ENCODE measurements around the gene IQGAP2.
"Not testable (repeated sequence)": the region's sequence is repeated elsewhere in the genome, so short reads cannot be mapped to it uniquely, and the experiment has no call there.

The IQGAP2 gene

DNA sequence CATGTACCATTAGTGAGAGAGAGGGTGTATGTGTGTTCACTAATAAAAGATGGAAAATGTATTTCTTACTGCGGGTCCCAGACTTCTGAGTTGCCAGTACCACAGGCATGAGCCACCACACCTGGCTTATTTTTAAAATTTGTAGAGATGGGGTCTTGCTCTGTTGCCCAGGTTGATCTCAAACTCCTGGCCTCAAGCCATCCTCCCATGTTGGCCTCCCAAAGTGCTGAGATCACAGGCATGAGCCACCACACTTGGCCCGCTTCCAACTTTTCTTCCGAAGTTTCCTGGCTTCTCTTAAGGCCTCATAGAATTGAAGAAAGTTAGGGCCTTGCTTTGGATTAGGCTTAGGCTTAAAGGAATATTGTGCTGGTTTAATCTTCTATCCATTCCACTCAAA is 260.5 kb downstream of the IQGAP2 start:
- no peak for DNase-seq (ENCODE audit: low read depth)

GRCh38 chr5:76664079-76664478 is 261.0 kb downstream of the IQGAP2 start:
- no peak for DNase-seq (ENCODE audit: low read depth)

DNA sequence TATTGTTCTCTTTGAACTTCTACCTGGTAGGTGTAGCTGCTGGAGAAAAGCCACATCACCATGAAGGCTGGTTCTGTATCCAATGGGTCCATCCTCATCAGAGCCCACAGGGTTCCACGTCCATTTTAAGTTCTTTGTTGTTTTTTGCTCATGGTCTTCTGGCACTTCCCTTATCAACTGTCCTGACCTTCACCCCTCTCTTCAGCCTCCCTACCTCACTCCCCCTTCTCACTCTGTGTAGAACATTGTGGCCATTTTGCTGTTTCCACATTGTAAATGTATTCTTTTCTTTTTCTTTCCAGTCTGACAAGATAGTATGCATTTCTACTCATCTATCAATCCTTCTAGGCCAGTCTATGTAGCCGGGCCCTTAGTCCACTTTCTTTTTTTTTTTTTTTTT is 264.4 kb downstream of the IQGAP2 start:
- no peak for DNase-seq (ENCODE audit: low read depth)

DNA sequence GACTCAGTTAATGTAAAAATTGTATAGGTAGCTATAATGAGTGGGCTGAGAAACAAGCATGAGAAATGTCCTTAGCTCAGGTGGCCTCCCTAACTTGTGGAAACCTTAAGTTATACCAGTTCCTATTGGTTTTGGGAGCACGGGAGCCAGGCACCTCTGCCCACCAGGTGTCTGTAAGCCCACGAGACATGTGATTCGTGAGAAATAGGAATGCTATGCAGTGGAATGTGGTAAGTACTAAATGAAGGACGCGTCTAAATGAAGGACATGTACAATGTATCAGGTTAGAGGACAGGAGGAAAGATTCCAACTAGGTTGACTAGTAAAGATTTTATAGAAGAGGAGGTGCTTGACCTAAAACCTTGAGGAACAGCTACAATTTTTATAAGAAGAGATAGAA is 266.2 kb downstream of the IQGAP2 start:
- no peak for DNase-seq (ENCODE audit: low read depth)

DNA sequence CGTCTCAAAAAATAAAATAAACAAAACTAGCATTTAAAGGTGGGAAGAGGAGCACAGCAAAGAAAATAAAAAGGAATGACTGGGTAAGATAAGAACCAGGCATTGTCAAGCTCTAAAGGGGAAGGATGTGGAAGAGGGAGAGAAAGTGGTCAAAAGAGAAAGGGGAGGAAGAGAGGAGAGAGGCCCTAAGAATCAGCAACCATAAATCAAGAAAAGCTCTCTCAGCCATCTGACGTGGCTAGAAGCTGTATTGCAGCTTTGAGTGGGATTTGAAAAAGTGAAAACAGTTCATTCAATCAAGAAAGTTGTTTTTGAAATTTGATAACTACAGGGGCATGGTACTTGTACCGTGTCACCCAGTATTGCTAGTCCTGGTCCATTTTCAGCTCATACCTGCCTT is 267.4 kb downstream of the IQGAP2 start:
- DNase-seq (ENCODE audit: low read depth) = no peak

GRCh38 chr5:76672242-76672641 is 269.2 kb downstream of the IQGAP2 start:
- no peak for DNase-seq (ENCODE audit: low read depth)

- no peak for DNase-seq (ENCODE audit: low read depth)
Observed at GRCh38 chr5:76673125-76673524, 270.0 kb downstream of the IQGAP2 start.

GRCh38 chr5:76674330-76675066 is 271.4 kb downstream of the IQGAP2 start:
- DNase-seq (ENCODE audit: low read depth) = no peak

DNA sequence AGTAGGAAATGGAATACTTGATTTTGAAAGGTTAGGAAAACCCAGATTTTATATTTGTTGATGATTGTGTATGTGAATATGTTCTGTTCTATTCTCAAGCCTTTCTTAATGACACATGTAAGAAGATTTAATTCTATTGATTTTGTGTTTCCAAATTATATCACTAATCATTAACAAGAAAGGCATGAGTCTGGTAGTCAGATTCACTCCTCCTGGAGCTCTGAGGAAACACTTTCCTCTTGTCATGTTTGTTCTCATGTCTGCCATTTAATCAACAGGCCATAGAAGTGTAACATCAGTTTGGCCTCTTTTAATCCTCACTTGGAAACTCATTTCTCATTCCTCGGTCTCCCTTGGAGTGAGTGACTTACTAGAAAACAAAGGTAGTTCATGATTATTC is 272.3 kb downstream of the IQGAP2 start:
- no peak for DNase-seq (ENCODE audit: low read depth)

DNA sequence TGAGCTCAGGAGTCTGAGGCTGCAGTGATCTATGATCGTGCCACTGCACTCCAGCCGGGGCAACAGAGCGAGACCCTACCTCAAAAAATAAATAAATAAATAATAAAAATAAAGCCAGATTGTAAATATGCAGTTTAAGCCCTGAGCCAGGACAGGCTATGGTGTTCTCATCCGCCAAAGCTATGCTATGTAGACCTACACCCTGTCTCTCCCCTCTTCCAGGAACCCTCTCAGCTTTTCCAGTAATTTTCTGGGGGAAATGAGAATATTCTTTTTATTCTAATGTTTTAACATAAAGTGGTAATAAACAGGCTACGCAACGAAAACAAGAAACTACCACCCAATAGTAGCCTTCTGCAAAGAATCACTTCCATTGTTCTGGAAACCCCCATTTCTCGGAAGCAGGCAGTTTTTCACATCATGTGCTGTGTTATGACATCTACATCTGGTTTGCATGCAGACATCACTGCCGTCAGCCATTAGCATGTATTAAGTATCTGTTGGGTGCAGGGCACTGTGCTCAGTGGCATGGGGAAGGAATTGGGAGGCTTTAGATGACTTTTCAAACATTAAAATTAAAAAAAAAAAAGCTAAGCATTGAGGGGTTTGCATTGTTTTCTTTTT is 274.9 kb downstream of the IQGAP2 start:
- DNase-seq (ENCODE audit: low read depth) = no peak

DNA sequence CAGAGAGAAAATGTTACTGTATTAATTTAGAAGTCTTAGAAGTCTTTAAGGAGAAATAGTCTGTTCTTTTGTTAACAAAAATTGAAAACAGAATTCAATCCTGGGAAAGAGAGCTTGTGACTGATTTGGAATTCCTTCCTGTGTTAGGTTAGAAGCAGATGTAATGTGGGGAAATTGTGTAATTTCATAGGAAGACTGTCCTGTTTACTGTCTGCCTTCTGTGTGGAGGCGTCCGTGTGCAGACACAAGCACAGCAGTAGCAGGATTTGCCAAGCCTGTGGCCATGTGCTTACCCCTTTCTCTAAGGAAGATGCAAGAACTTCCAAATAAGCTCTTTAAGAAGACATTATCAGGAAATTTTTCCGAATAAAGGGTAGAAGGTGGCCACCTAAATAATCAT is 276.1 kb downstream of the IQGAP2 start:
- DNase-seq (ENCODE audit: low read depth) = no peak

GRCh38 chr5:76680826-76681225 is 277.7 kb downstream of the IQGAP2 start:
- not testable (repeated sequence) for DNase-seq (ENCODE audit: low read depth)

GRCh38 chr5:76681287-76681686 is 278.2 kb downstream of the IQGAP2 start:
- no peak for DNase-seq (ENCODE audit: low read depth)

DNA sequence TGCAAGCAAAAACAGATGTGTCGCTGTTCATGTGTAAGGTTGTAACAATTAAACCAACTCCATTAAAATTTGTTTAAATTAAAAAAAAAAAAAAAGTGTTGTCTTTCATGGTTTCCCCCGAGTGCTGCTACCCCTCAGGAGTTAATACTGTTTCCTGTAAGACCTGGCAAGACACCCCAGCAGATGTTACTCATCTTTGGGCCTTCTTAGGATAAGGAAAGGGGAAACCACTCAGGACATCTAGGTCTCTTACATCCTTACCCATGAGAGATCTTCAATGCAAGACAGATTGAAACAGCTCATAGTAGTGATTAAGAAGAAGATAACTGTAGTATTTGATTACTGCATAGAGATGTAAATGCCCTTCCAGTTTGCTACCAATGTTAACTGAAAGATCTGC is 279.3 kb downstream of the IQGAP2 start:
- no peak for DNase-seq (ENCODE audit: low read depth)

DNA sequence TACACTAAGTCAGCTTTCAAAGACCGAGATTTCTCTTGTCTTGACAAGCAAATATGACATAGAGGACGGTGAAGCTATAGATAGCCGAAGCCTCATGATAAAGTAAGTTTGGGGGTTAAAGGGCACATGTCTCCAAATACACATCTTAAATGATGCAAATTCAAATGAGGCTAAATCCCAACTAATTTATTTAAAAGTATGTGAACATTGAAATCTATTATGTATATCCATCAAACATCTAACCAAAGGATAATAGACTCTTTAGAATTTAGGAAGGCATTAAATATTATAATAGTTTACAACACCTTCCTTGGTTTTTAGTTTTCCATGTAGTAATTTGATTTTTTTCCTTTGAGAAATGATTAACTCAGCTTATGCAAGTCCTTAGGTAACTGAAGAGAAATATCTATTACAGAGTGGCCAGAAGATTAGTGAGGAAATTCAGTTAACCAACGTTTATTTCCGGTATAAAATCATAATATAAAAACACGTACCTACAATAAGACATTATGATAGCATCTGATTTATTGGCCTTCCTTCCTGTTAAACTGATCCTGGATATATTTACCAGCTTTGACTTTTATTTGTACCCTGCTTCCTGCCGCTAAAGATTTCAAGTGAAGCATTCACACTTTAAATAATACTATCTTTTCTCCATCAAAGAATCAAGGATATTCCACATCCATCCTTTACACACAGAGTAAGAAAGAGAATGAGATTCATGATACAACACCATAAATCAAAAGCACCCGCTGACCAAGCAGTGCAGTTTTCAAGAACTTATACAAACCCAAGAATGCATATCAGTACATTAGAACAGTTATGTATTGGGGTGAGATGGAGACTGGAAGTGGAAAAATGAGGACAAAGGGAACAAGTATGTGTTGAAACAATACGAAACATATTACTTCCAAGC is 281.0 kb downstream of the IQGAP2 start:
- no peak for DNase-seq (ENCODE audit: low read depth)

DNA sequence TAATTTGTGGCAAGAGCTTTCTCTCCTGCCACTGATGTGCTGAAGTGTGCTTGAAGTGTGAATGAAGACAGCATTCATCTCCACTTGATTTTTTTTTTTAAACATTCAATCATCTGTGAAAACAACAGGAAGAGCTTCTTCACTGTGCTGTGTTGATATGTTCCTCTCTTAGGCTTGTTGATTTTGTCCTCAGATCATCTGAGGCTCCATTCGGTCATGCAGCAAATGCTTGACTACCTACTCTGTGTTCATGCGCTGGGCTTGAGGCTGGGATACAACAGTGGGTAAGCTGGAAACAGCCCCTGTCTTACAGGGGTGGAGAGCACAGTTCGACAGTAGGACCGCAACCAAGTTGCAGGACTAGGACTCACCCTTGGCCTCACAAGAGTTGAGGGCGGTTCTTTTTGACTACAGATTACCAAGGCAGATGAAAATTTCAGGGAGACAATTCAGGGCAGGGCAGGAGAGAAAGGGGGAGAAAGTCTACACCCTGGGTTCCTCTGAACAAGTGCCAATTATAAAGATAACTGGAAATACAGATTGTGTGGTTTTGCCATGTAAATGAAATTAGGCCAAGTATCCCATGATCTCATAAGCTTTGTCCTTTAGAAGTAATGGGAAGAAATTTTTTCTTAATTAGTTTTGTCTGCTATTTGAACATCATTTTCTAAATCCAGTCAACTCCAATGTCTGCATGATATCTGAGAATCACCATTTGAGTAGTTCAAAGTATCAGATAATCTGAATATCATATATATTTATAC is 281.9 kb downstream of the IQGAP2 start:
- DNase-seq (ENCODE audit: low read depth) = no peak

GRCh38 chr5:76685704-76686103 is 282.6 kb downstream of the IQGAP2 start:
- DNase-seq (ENCODE audit: low read depth) = no peak

DNA sequence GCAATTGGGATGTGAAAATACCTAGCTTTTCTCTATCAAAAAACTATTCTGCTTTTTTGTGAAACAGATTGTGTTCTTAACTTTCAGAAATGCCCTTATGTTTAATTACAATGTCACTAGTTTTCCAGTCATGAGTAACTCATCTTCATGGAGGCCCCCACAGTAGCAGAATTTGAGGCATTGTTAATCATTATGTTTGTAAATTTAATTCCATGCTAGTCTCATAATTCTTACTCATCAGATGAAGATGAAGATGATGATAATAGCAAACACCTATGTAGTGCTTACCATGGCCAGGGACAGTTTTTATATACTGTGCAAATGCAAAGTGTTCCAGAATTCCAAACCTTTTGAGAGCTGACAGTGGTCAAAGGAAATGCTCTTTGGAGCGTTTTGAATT is 285.1 kb downstream of the IQGAP2 start:
- no peak for DNase-seq (ENCODE audit: low read depth)

DNA sequence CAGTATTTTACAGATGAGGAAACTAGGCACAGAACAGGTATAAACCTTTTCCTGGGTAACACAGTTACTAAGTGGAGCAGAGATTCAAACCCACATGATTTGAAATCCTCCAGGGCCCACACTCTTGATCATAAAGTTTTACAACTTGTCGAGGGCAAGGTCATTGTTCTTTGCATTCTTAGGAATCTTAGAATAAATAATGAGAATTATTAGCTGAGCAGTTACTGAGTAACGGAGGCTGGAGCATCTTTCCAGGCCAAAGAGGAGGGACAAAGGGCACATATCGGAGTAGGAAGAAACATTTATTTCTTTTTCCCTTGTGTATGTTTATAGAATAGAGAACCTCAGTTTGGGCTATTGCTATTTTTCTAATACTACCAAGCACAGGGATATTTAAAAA is 285.8 kb downstream of the IQGAP2 start:
- DNase-seq (ENCODE audit: low read depth) = no peak

DNA sequence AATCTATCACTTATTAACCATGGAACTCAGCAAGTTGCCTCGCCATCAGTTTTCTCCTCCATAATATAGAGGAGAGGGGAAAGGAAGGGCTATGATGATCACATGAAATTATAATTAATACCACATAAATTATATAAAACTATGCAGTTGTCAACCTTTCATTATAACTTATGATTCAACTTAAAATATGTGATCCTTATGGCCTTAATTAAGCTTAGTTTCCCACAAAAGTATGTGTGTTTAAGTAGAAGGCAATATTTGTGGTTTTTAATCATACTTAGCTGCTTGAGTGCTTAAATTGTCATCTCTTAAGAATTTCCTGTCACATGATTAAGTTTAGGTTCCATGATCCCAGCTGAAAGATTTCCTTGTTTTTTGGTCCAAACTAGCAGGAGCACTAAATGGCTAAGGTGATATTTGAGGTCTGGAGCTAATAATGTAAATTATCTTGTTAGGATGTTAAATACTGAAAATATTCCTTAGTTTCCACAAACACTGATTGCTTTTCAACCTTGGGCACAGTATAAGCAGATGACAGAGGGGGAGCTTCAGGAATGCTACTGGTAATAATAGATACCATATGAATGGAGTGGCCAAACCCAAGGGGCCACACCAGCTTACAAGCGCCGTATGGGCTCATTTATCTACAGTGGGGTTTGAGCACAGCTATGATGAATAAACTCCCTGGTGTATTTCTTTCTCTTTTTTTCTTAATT is 286.4 kb downstream of the IQGAP2 start:
- peak; percentile 76 for DNase-seq (ENCODE audit: low read depth)

GRCh38 chr5:76690037-76690679 is 287.1 kb downstream of the IQGAP2 start:
- DNase-seq (ENCODE audit: low read depth) = no peak

All from stromal cell of bone marrow (primary cell).